ENCODE results near the gene ZBTB2. TPM values are rescaled to one million over a fixed set of nuclear protein-coding genes. Genes with fewer than 3 reads are reported as not detected.
A peak's percentile ranks its signal among the peaks of the same experiment; 100 is the strongest.

Gene ZBTB2
- total RNA-seq, 2 donors from 2014 or later: 11.4 to 15.2 TPM

DNA sequence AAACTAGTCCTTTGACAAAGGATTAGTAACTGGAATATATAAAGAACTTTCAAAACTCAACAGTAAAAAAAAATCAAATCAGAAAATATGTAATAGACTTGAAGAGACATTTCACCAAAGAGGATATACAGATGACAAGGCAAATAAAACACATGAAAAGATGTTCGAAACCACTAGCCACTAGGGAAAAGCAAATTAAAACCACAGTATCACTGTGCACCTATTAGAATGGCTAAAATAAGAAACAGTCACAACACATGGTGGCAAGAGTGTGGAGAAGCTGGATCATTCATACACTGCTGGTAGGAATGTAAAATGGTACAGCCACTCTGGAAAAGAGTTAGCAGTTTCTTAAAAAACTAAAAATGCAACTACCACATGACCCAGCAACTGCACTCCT is 14.9 kb downstream of the ZBTB2 start:
- Mint-ChIP-seq H3K27me3 (ENCODE audit: insufficient read depth) (no peaks in the 10 kb centered on the region), H3K27ac (no peak overlapping the region), H3K36me3 (ENCODE audit: low read depth) (peaks cover 16% of the 10 kb centered on the region), H3K9me3 (peaks cover 3% of the 10 kb centered on the region), H3K4me1 (peaks cover 15% of the 10 kb centered on the region), H3K4me3 (no peak overlapping the region)
- no peak overlapping the region for H3K4me3 ChIP-seq (ENCODE audit: low read length)
- H3K9ac ChIP-seq (ENCODE audit: extremely low read depth, low read length, poor library complexity, severe bottlenecking): no peak overlapping the region
- TF ChIP-seq, protein P1, sequence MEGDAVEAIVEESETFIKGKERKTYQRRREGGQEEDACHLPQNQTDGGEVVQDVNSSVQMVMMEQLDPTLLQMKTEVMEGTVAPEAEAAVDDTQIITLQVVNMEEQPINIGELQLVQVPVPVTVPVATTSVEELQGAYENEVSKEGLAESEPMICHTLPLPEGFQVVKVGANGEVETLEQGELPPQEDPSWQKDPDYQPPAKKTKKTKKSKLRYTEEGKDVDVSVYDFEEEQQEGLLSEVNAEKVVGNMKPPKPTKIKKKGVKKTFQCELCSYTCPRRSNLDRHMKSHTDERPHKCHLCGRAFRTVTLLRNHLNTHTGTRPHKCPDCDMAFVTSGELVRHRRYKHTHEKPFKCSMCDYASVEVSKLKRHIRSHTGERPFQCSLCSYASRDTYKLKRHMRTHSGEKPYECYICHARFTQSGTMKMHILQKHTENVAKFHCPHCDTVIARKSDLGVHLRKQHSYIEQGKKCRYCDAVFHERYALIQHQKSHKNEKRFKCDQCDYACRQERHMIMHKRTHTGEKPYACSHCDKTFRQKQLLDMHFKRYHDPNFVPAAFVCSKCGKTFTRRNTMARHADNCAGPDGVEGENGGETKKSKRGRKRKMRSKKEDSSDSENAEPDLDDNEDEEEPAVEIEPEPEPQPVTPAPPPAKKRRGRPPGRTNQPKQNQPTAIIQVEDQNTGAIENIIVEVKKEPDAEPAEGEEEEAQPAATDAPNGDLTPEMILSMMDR (conservative IDR thresholded peaks at IDR 0.05): no peak
- 94 to 100% methylated on average over 1 of the region's 1 CpG for WGBS, 2 experiments (ENCODE audit: insufficient coverage in 1 of 2, insufficient read length in 1 of 2)
- H3K36me3 ChIP-seq (ENCODE audit: control insufficient read depth, insufficient read depth, low read length): peaks cover 20% of the 10 kb centered on the region
- H3K9me3 ChIP-seq (ENCODE audit: control insufficient read depth, low read length): peaks cover 5% of the 10 kb centered on the region
- DNase-seq: no peak
- H3K27me3 ChIP-seq (ENCODE audit: control insufficient read depth, insufficient read depth, low read length, poor library complexity, severe bottlenecking): no peaks in the 10 kb centered on the region
- peak overlapping the region; percentile 58 for H3K27ac ChIP-seq (ENCODE audit: low read depth, low read length)
- H3K4me1 ChIP-seq (ENCODE audit: control insufficient read depth, insufficient read depth, low read length): peaks cover 7% of the 10 kb centered on the region

DNA sequence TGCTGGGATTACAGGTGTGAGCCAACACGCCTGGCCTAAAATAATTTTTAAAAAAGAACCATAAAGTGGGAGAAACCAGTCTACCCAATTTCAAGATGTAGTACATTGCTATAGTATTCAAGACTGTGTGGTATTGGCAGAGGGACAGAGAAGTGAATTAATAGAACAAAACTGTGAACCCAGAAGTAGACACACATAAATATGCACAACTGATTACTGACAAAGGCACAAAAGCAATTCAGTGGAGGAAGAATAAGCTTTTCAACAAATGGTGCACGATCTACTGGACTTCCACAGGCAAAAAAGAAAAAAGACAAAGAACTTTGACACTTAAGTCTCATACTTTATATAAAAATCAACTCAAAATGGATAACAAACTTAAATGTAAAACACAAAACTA is 15.5 kb downstream of the ZBTB2 start:
- peaks cover 5% of the 10 kb centered on the region for H3K9me3 ChIP-seq (ENCODE audit: control insufficient read depth, low read length)
- peaks cover 3% of the 10 kb centered on the region for H3K9me3 Mint-ChIP-seq
- H3K9ac ChIP-seq (ENCODE audit: extremely low read depth, low read length, poor library complexity, severe bottlenecking): no peak overlapping the region
- TF ChIP-seq, protein P1 (conservative IDR thresholded peaks at IDR 0.05): no peak
- 80 to 94% methylated on average over 1 to 2 of the region's 2 CpGs for WGBS, 2 experiments (ENCODE audit: insufficient coverage in 1 of 2, insufficient read length in 1 of 2)
- no peak overlapping the region for H3K27ac Mint-ChIP-seq
- no peak for DNase-seq
- no peaks in the 10 kb centered on the region for H3K27me3 ChIP-seq (ENCODE audit: control insufficient read depth, insufficient read depth, low read length, poor library complexity, severe bottlenecking)
- H3K27me3 Mint-ChIP-seq (ENCODE audit: insufficient read depth): no peaks in the 10 kb centered on the region
- no peak overlapping the region for H3K4me3 Mint-ChIP-seq
- peaks cover 7% of the 10 kb centered on the region for H3K4me1 ChIP-seq (ENCODE audit: control insufficient read depth, insufficient read depth, low read length)
- peaks cover 25% of the 10 kb centered on the region for H3K36me3 ChIP-seq (ENCODE audit: control insufficient read depth, insufficient read depth, low read length)
- H3K4me1 Mint-ChIP-seq: peaks cover 13% of the 10 kb centered on the region
- H3K4me3 ChIP-seq (ENCODE audit: low read length): no peak overlapping the region
- H3K27ac ChIP-seq (ENCODE audit: low read depth, low read length): peak overlapping the region; percentile 58
- H3K36me3 Mint-ChIP-seq (ENCODE audit: low read depth): peaks cover 20% of the 10 kb centered on the region

DNA sequence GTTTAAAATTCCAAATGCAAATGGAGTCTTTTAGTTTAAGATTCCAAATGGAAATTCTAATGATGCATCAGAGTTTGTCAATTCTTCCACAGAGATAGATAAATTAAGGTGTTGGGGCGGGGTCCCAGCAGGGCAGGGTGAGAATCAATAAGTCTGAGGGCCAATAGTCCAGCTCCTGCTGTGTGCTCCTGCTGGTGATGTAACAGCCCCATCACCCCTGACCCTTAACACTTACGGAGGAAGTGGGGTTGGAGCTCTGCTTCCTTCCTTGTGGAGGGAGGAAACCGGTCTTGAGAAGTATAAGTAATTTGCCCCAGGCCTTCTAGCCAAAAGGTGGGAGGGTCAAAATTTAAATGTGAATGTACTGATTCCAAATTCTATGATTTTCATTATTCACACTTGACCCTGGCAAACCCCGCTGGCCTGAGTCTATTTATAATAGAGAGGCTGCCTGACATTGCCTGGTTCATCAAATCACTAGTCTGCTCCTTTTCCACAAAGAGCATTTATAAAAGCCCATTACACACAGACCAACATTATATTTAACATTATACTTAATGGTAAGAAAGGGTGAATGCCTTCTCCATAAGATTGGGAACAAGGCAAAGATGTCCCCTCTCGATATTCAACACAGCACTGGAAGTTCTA is 17.2 kb downstream of the ZBTB2 start:
- Histone ChIP-seq H3K36me3 (ENCODE audit: control insufficient read depth, insufficient read depth, low read length) (peaks cover 37% of the 10 kb centered on the region), H3K9me3 (ENCODE audit: control insufficient read depth, low read length) (peaks cover 5% of the 10 kb centered on the region), H3K27ac (ENCODE audit: low read depth, low read length) (peak overlapping the region; percentile 80), H3K4me3 (ENCODE audit: low read length) (no peak overlapping the region), H3K27me3 (ENCODE audit: control insufficient read depth, insufficient read depth, low read length, poor library complexity, severe bottlenecking) (no peaks in the 10 kb centered on the region), H3K9ac (ENCODE audit: extremely low read depth, low read length, poor library complexity, severe bottlenecking) (peak overlapping the region; percentile 19), H3K4me1 (ENCODE audit: control insufficient read depth, insufficient read depth, low read length) (peaks cover 7% of the 10 kb centered on the region)
- peak; percentile 71 for DNase-seq
- peaks cover 26% of the 10 kb centered on the region for H3K36me3 Mint-ChIP-seq (ENCODE audit: low read depth)
- no peaks in the 10 kb centered on the region for H3K27me3 Mint-ChIP-seq (ENCODE audit: insufficient read depth)
- H3K9me3 Mint-ChIP-seq: peaks cover 3% of the 10 kb centered on the region
- WGBS, 2 experiments (ENCODE audit: insufficient coverage in 1 of 2, insufficient read length in 1 of 2): 50 to 64% methylated on average over 2 to 5 of the region's 5 CpGs
- peaks cover 7% of the 10 kb centered on the region for H3K4me1 Mint-ChIP-seq
- no peak overlapping the region for H3K4me3 Mint-ChIP-seq
- H3K27ac Mint-ChIP-seq: peak overlapping the region; percentile 45
- TF ChIP-seq, protein P1 (conservative IDR thresholded peaks at IDR 0.05): no peak

Measured in endodermal cell (in vitro differentiated cells).